ENCODE results near the gene NUAK1. TPM values are rescaled to one million over a fixed set of nuclear protein-coding genes. Genes with fewer than 3 reads are reported as not detected.

NUAK1 gene
- total RNA-seq, 4 donors from 2014 or later, result 7.1 to 19.8 (median 10.7) TPM

DNA sequence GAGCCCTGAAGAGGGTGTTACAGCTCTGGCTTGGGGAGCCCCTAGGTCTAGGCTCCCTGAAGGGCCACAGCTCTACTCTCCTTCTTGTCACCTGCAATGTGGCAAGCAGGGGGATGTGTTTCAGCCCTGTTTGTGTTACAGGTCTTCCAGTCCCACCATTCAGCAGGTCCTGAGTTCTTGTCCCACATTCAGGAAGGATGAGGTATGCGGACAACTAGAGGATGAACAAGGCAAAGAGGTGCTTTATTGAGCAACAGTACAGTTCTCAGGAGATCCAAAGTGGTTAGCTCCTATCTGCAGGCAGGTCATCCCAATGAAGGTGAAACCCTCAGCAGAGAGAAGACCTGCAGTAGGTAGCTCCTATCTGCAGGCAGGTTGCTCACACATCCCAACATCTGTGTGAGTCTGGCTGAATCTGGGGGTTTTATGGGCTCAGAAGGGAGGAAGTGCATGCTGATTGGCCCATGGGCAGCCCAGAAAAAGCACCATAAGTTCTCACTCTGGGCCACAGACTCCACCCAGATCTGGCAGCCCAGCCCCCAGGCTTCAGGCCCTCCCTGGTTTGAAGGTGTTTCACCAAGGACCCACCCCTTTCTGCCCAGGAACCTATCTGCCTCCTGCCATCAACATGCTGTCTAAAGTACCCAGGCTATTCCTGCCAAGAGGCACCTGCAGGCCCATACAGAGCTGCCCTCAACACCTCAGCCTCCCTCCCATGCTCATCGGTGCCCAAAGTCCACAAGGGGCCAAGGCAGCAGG is 98.9 kb downstream of the NUAK1 start:
- DNase-seq (ENCODE audit: extremely low spot score), result peak; percentile 70
- WGBS, result 100% methylated on average over 1 of the region's 2 CpGs
- no peaks in the 10 kb centered on the region for H3K9me3 ChIP-seq

DNA sequence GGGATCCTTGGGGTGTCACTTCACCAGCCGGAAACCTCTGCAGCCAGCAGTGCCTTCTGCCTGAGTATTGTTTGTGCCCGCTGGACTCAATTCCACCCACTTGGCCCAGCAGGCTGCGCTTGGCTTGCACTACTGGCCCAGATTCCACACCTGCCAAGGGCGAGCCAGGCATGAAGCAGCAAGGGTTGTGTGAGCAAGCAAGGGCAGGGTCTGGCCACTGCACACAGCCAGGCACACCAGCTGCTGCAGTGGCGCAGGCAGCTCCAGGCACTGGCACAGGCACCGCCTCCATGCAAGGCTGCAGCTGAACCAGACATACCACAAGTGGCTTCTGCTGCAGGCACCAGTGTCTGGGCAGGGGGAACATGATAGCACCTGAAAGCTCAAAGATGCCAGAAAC is 99.5 kb downstream of the NUAK1 start:
- no peaks in the 10 kb centered on the region for H3K9me3 ChIP-seq
- no peaks in the 10 kb centered on the region for H3K36me3 ChIP-seq
- no peak overlapping the region for H3K4me3 ChIP-seq
- H3K4me1 ChIP-seq, result no peaks in the 10 kb centered on the region
- TF ChIP-seq, protein P1, sequence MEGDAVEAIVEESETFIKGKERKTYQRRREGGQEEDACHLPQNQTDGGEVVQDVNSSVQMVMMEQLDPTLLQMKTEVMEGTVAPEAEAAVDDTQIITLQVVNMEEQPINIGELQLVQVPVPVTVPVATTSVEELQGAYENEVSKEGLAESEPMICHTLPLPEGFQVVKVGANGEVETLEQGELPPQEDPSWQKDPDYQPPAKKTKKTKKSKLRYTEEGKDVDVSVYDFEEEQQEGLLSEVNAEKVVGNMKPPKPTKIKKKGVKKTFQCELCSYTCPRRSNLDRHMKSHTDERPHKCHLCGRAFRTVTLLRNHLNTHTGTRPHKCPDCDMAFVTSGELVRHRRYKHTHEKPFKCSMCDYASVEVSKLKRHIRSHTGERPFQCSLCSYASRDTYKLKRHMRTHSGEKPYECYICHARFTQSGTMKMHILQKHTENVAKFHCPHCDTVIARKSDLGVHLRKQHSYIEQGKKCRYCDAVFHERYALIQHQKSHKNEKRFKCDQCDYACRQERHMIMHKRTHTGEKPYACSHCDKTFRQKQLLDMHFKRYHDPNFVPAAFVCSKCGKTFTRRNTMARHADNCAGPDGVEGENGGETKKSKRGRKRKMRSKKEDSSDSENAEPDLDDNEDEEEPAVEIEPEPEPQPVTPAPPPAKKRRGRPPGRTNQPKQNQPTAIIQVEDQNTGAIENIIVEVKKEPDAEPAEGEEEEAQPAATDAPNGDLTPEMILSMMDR (IDR thresholded peaks at IDR 0.05), result no peak
- TF ChIP-seq POLR2A (IDR thresholded peaks at IDR 0.05; ENCODE audit: low read depth) (no peak), EP300 (IDR thresholded peaks at IDR 0.05) (no peak), POLR2AphosphoS5 (IDR thresholded peaks at IDR 0.05) (no peak)
- peaks cover 0 to 5% (median 0%) of the 10 kb centered on the region in 4 donors for H3K27me3 ChIP-seq
- 100% methylated on average over 2 of the region's 6 CpGs for WGBS
- intact Hi-C loops (cut with DNase I), result no loop called here
- H3K27ac ChIP-seq (replicated peaks in 1 of 4), result no peak overlapping the region
- DNase-seq (ENCODE audit: extremely low spot score), result peak; percentile 83

More for the DNA sequence above, 98.9 kb downstream of the NUAK1 start:
- no peaks in the 10 kb centered on the region for H3K4me1 ChIP-seq
- H3K27ac ChIP-seq (replicated peaks in 1 of 4), result no peak overlapping the region
- TF ChIP-seq POLR2AphosphoS5 (IDR thresholded peaks at IDR 0.05), result no peak
- TF ChIP-seq, protein P1 (IDR thresholded peaks at IDR 0.05), result no peak
- TF ChIP-seq POLR2A (IDR thresholded peaks at IDR 0.05; ENCODE audit: low read depth), result no peak
- no peak for TF ChIP-seq EP300 (IDR thresholded peaks at IDR 0.05)
- intact Hi-C loops (cut with DNase I), result no loop called here
- H3K27me3 ChIP-seq, result peaks cover 0 to 5% (median 0%) of the 10 kb centered on the region in 4 donors
- no peak overlapping the region for H3K4me3 ChIP-seq
- no peaks in the 10 kb centered on the region for H3K36me3 ChIP-seq

GRCh38 chr12:106037524-106038298 is 101.0 kb downstream of the NUAK1 start:
- WGBS, result 65% methylated on average over 4 of the region's 4 CpGs

GRCh38 chr12:106035421-106035820 is 103.3 kb downstream of the NUAK1 start:
- intact Hi-C loops (cut with DNase I), result no loop called here
- H3K4me3 ChIP-seq, result no peak overlapping the region
- peak; percentile 55 for DNase-seq (ENCODE audit: extremely low spot score)
- no peak overlapping the region for H3K27ac ChIP-seq (replicated peaks in 1 of 4)
- H3K9me3 ChIP-seq, result no peaks in the 10 kb centered on the region
- WGBS, result 81% methylated on average over 5 of the region's 5 CpGs
- no peaks in the 10 kb centered on the region for H3K36me3 ChIP-seq
- H3K4me1 ChIP-seq, result no peaks in the 10 kb centered on the region
- peaks cover 0 to 3% (median 0%) of the 10 kb centered on the region in 4 donors for H3K27me3 ChIP-seq
- no peak for TF ChIP-seq EP300 (IDR thresholded peaks at IDR 0.05)
- TF ChIP-seq POLR2A (IDR thresholded peaks at IDR 0.05; ENCODE audit: low read depth), result no peak
- no peak for TF ChIP-seq POLR2AphosphoS5 (IDR thresholded peaks at IDR 0.05)
- TF ChIP-seq, protein P1 (IDR thresholded peaks at IDR 0.05), result no peak

More at GRCh38 chr12:106037524-106038298, 101.0 kb downstream of the NUAK1 start:
- DNase-seq (ENCODE audit: extremely low spot score), result peak; percentile 7
- TF ChIP-seq, protein P1 (IDR thresholded peaks at IDR 0.05), result no peak
- TF ChIP-seq POLR2A (IDR thresholded peaks at IDR 0.05; ENCODE audit: low read depth) (no peak), POLR2AphosphoS5 (IDR thresholded peaks at IDR 0.05) (no peak), EP300 (IDR thresholded peaks at IDR 0.05) (no peak)
- Histone ChIP-seq H3K4me3 (no peak overlapping the region), H3K9me3 (no peaks in the 10 kb centered on the region), H3K27me3 (peaks cover 0 to 5% (median 0%) of the 10 kb centered on the region in 4 donors), H3K27ac (replicated peaks in 1 of 4) (no peak overlapping the region), H3K4me1 (no peaks in the 10 kb centered on the region), H3K36me3 (no peaks in the 10 kb centered on the region)
- intact Hi-C loops (cut with DNase I), result no loop called here
